OCI-LY7 (cell line): ENCODE measurements around the gene TSPAN6. TPM values are rescaled to one million over a fixed set of nuclear protein-coding genes. Genes with fewer than 3 reads are reported as not detected.

ENCODE experiments used
- BruUV-seq: library from RNA; stranded (reverse); fragments of 400-500 nt; replicated peaks from 2 replicates; lab custom pipeline; 2021; lab: Mats Ljungman, UMichigan
- CTCF ChIA-PET: fragments of 300-600 bp; sonication (Branson Sonifier 250); formaldehyde crosslinking; loops from one replicate; lab custom pipeline; 2022; ENCODE audit warnings: antibody characterized with exemption; ENCODE audit not compliant: unreplicated experiment; lab: Charles Lee
- POLR2A ChIA-PET: fragments of 300-600 bp; sonication (Branson Sonifier 250); formaldehyde crosslinking; loops from one replicate; lab custom pipeline; 2022; ENCODE audit warnings: antibody characterized with exemption; lab: Charles Lee
- DNase-seq: peaks from one replicate; pipeline ENCODE4 v3.0.0-alpha.2; 2015; ENCODE audit warnings: low spot score
- H2AFZ ChIP-seq: fragments of 200-600 bp; sonication (generic), shearing (Covaris generic); 2 replicates; pipeline ENCODE4 v1.6.1; 2014; ENCODE audit warnings: mild to moderate bottlenecking, antibody characterized with exemption, low read length, moderate library complexity
- H3K27ac ChIP-seq: fragments of 200-600 bp; sonication (generic); 2 replicates; pipeline ENCODE4 v1.5.1; 2014; ENCODE audit warnings: mixed run types, low read depth, mild to moderate bottlenecking, moderate library complexity, low read length, inconsistent platforms; ENCODE audit not compliant: poor library complexity, severe bottlenecking
- H3K36me3 ChIP-seq: fragments of 200-600 bp; sonication (generic); 2 replicates; pipeline ENCODE4 v1.6.1; 2014; ENCODE audit warnings: mild to moderate bottlenecking, antibody characterized with exemption, low read length, moderate library complexity, mixed read lengths; ENCODE audit not compliant: insufficient read depth
- H3K4me1 ChIP-seq: fragments of 200-600 bp; sonication (generic); 2 replicates; pipeline ENCODE4 v1.5.1; 2014; ENCODE audit warnings: mild to moderate bottlenecking, low read length; ENCODE audit not compliant: insufficient read depth, poor library complexity, severe bottlenecking
- H3K4me2 ChIP-seq: fragments of 200-600 bp; sonication (generic); 2 replicates; pipeline ENCODE4 v1.6.1; 2014; ENCODE audit warnings: mild to moderate bottlenecking, low read length
- H3K4me3 ChIP-seq: fragments of 200-600 bp; sonication (generic); 2 replicates; pipeline ENCODE4 v1.5.1; 2014; ENCODE audit warnings: mild to moderate bottlenecking, low read depth, low read length; ENCODE audit not compliant: poor library complexity, severe bottlenecking
- H3K79me2 ChIP-seq: fragments of 200-600 bp; sonication (generic); 2 replicates; pipeline ENCODE4 v1.6.1; 2016; ENCODE audit warnings: low read depth, mild to moderate bottlenecking, low read length, moderate library complexity, mixed read lengths; ENCODE audit not compliant: insufficient read depth
- H3K9me2 ChIP-seq: fragments of 200-600 bp; sonication (generic); 2 replicates; pipeline ENCODE4 v1.6.1; 2016; ENCODE audit warnings: mild to moderate bottlenecking, low read length, mixed read lengths; ENCODE audit not compliant: insufficient read depth
- H3K9me3 ChIP-seq: fragments of 200-600 bp; sonication (generic); 2 replicates; pipeline ENCODE4 v1.6.1; 2014; ENCODE audit warnings: mild to moderate bottlenecking, mixed run types, low read length, mixed read lengths
- H4K20me1 ChIP-seq: fragments of 200-600 bp; sonication (generic); 2 replicates; pipeline ENCODE4 v1.6.1; 2014; ENCODE audit warnings: mild to moderate bottlenecking, antibody characterized with exemption, low read length, moderate library complexity, mixed read lengths; ENCODE audit not compliant: insufficient read depth
- CTCF ChIP-seq: fragments of 200-600 bp; sonication (generic); conservative IDR thresholded peaks from 2 replicates; pipeline ENCODE4 v1.5.1; 2014; ENCODE audit warnings: mild to moderate bottlenecking, antibody characterized with exemption, low read length, moderate library complexity, mixed read lengths
- EZH2phosphoT487 ChIP-seq: fragments of 200-600 bp; sonication (generic); IDR thresholded peaks from 2 replicates; pipeline ENCODE4 v1.6.1; 2018; ENCODE audit warnings: low read depth, borderline replicate concordance, mild to moderate bottlenecking, mixed run types, antibody characterized with exemption, low read length, moderate library complexity, mixed read lengths
- intact Hi-C: fragments of 100-400 bp; cut with micrococcal nuclease; formaldehyde crosslinking; loops from one replicate; pipeline ENCODE4 v1.10.0; 2022; ENCODE audit not compliant: unreplicated experiment
- total RNA-seq, 2 experiments: library from RNA; depleted of rRNA in 1 of 2; stranded (reverse); fragments of >200 nt in 1 of 2; shearing (Covaris generic) in 1 of 2; gene quantifications; 2 replicates each; pipeline ENCODE4 v1.2.3, GENCODE V29; 2014 to 2022

Gene TSPAN6
- total RNA-seq, 2 experiments from 2014 or later, result not detected

DNA sequence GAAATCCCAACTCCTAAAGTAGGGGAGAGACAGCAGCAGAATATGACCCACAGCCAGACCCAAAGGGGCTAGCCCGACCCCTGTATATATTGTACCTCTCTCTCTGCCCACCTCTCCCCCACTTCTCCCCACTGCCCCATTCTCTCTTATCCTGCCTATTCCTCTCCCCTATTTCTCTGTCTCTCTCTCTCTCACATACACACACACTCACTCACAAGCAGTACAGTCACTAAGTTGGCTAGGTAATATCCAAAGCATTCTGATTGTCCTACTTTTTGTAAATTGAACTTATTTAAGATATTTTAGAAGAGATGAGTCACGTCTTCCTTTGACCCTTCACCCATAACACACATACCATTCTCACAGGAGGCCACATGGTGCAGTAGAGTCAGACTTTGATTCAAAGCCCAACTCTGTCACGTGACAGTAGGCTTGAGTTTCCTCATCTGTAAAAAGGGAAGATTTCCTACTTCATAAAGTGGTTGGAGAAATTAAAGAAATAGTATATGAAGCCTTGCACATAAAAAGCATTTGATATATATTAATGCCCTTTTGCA lies 36.9 kb upstream of the TSPAN6 start:
- Histone ChIP-seq H3K79me2 (no peaks in the 10 kb centered on the region), H2AFZ (no peak overlapping the region), H3K4me3 (no peak overlapping the region), H3K4me2 (no peak overlapping the region), H3K36me3 (no peaks in the 10 kb centered on the region), H4K20me1 (no peaks in the 10 kb centered on the region), H3K27ac (no peak overlapping the region), H3K4me1 (peaks cover 12% of the 10 kb centered on the region), H3K9me2 (no peaks in the 10 kb centered on the region), H3K9me3 (no peaks in the 10 kb centered on the region)
- ChIA-PET CTCF (interaction anchor here (1.2 kb wide), 1 partner anchor 95 kb away, joined by 4 read pairs; no protein-coding TSS in a partner anchor), POLR2A (no interaction called here)
- TF ChIP-seq EZH2phosphoT487 (no peak), CTCF (no peak)
- BruUV-seq, result no TSS peak
- DNase-seq, result no peak
- intact Hi-C loops, result no loop called here

DNA sequence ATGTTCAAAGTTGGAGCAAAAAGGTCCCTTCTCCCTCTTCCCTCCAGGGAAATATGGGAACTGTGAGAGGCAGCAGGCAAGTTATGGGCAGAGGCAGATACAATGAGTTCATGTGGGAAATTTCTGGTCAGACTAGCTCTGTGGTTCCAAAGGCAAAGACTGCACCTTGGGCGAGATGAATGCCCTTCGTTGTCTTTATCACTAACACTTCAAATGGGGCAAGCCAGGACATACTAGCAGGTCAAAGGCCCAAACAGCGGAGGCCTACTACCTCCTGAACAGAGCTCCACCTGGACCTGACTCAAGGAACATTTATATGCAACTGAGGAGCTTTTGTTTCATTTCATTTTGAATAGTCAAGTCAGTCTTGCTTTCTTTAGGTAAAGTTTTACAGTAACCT lies 36.4 kb upstream of the TSPAN6 start:
- CTCF ChIA-PET, result interaction anchor here (0.8 kb wide), 1 partner anchor 8 kb away, joined by 3 read pairs; no protein-coding TSS in a partner anchor
- POLR2A ChIA-PET, result no interaction called here
- Histone ChIP-seq H3K9me2 (no peaks in the 10 kb centered on the region), H3K36me3 (no peaks in the 10 kb centered on the region), H3K79me2 (no peaks in the 10 kb centered on the region), H3K9me3 (no peaks in the 10 kb centered on the region), H4K20me1 (no peaks in the 10 kb centered on the region), H3K4me1 (peaks cover 12% of the 10 kb centered on the region), H3K27ac (no peak overlapping the region), H2AFZ (no peak overlapping the region), H3K4me2 (no peak overlapping the region), H3K4me3 (no peak overlapping the region)
- no peak for DNase-seq
- intact Hi-C loops, result no loop called here
- no TSS peak for BruUV-seq
- no peak for TF ChIP-seq CTCF
- no peak for TF ChIP-seq EZH2phosphoT487

GRCh38 chrX:100663642-100664041 lies 27.0 kb upstream of the TSPAN6 start:
- no peak for DNase-seq
- ChIA-PET CTCF (no interaction called here), POLR2A (interaction anchor here (0.8 kb wide), 1 partner anchor 10 kb away, joined by 3 read pairs; no protein-coding TSS in a partner anchor)
- BruUV-seq, result no TSS peak
- Histone ChIP-seq H3K4me1 (no peaks in the 10 kb centered on the region), H3K36me3 (no peaks in the 10 kb centered on the region), H4K20me1 (no peaks in the 10 kb centered on the region), H3K9me3 (no peaks in the 10 kb centered on the region), H3K4me2 (no peak overlapping the region), H2AFZ (no peak overlapping the region), H3K9me2 (no peaks in the 10 kb centered on the region), H3K27ac (no peak overlapping the region), H3K79me2 (no peaks in the 10 kb centered on the region), H3K4me3 (no peak overlapping the region)
- TF ChIP-seq EZH2phosphoT487 (no peak), CTCF (no peak)
- intact Hi-C loops, result no loop called here
